ENCODE results near the gene CLIP1.

The CLIP1 gene

GRCh38 chr12:122454739-122455138 lies 32.3 kb upstream of the CLIP1 start:
- Histone ChIP-seq H4K20me1 (ENCODE audit: control insufficient read depth, insufficient read depth, low read depth, low read length) (no peaks in the 10 kb centered on the region), H3K4me2 (ENCODE audit: low read length) (no peak overlapping the region)
- TF ChIP-seq EZH2phosphoT487 (IDR thresholded peaks at IDR 0.05; ENCODE audit: borderline replicate concordance, low read length) (no peak), CTCF (IDR thresholded peaks at IDR 0.05; ENCODE audit: low read depth, low read length, poor library complexity, severe bottlenecking) (no peak)

GRCh38 chr12:122454250-122454721 lies 31.8 kb upstream of the CLIP1 start:
- peaks cover 15% of the 10 kb centered on the region for H3K4me1 ChIP-seq (ENCODE audit: control insufficient read depth, low read length)
- H3K9me2 ChIP-seq (replicated peaks; ENCODE audit: control insufficient read depth, low read length) = no peaks in the 10 kb centered on the region
- H4K20me1 ChIP-seq (ENCODE audit: control insufficient read depth, insufficient read depth, low read depth, low read length) = no peaks in the 10 kb centered on the region
- no peak overlapping the region for H3K4me3 ChIP-seq (ENCODE audit: low read length)
- H3K27ac ChIP-seq (ENCODE audit: low read depth, low read length) = no peak overlapping the region
- TF ChIP-seq EZH2phosphoT487 (IDR thresholded peaks at IDR 0.05; ENCODE audit: borderline replicate concordance, low read length) = no peak
- no peak for TF ChIP-seq CTCF (IDR thresholded peaks at IDR 0.05; ENCODE audit: low read depth, low read length, poor library complexity, severe bottlenecking)
- no peaks in the 10 kb centered on the region for H3K9me3 ChIP-seq (ENCODE audit: control insufficient read depth, insufficient read depth, low read length)
- no peaks in the 10 kb centered on the region for H3K36me3 ChIP-seq (ENCODE audit: control insufficient read depth, low read length)
- peak overlapping the region; percentile 28; the same call in 1 of the 2 replicates for H3K4me2 ChIP-seq (ENCODE audit: low read length)
- H3K27me3 ChIP-seq (ENCODE audit: control insufficient read depth, low read length) = no peaks in the 10 kb centered on the region
- no peaks in the 10 kb centered on the region for H3K79me2 ChIP-seq (ENCODE audit: control insufficient read depth, low read length)
- no peaks in the 10 kb centered on the region for H3F3A ChIP-seq (ENCODE audit: control insufficient read depth, insufficient read depth)

More at GRCh38 chr12:122454739-122455138, 32.3 kb upstream of the CLIP1 start:
- no peaks in the 10 kb centered on the region for H3K27me3 ChIP-seq (ENCODE audit: control insufficient read depth, low read length)
- no peaks in the 10 kb centered on the region for H3K36me3 ChIP-seq (ENCODE audit: control insufficient read depth, low read length)
- no peak overlapping the region for H3K27ac ChIP-seq (ENCODE audit: low read depth, low read length)
- H3F3A ChIP-seq (ENCODE audit: control insufficient read depth, insufficient read depth) = no peaks in the 10 kb centered on the region
- H3K4me1 ChIP-seq (ENCODE audit: control insufficient read depth, low read length) = peaks cover 15% of the 10 kb centered on the region
- H3K79me2 ChIP-seq (ENCODE audit: control insufficient read depth, low read length) = no peaks in the 10 kb centered on the region
- H3K9me2 ChIP-seq (replicated peaks; ENCODE audit: control insufficient read depth, low read length) = no peaks in the 10 kb centered on the region
- H3K4me3 ChIP-seq (ENCODE audit: low read length) = no peak overlapping the region
- no peaks in the 10 kb centered on the region for H3K9me3 ChIP-seq (ENCODE audit: control insufficient read depth, insufficient read depth, low read length)

DNA sequence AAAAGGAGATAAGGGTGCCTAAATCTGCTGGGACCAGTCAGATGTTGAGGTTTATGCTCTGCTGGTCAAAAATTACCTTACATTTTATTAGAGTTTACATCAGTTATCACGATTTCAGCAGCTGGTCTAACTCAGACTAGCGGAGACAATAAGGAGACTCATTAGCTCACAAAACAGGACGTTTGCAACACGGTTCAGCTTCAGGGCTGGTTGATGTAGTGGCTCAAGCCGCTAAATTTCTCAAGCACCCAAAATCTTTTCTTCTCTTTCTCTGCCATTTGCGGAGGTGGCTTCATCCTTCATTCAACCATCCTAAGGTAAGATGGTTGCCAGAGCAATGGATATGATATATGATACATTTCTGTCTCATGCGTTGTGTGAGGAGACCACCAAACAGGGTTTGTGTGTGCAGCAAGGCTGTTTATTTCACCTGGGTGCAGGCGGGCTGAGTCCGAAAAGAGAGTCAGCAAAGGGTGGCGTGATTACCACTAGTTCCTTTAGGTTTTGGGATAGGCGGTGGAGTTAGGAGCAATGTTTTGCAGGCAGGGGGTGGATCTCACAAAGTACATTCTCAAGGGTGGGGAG lies 30.3 kb upstream of the CLIP1 start:
- no peaks in the 10 kb centered on the region for H3K36me3 ChIP-seq (ENCODE audit: control insufficient read depth, low read length)
- H3K27me3 ChIP-seq (ENCODE audit: control insufficient read depth, low read length) = no peaks in the 10 kb centered on the region
- no peak overlapping the region for H3K27ac ChIP-seq (ENCODE audit: low read depth, low read length)
- no peaks in the 10 kb centered on the region for H4K20me1 ChIP-seq (ENCODE audit: control insufficient read depth, insufficient read depth, low read depth, low read length)
- H3K4me1 ChIP-seq (ENCODE audit: control insufficient read depth, low read length) = peaks cover 15% of the 10 kb centered on the region
- no peak overlapping the region for H3K4me3 ChIP-seq (ENCODE audit: low read length)
- no peaks in the 10 kb centered on the region for H3F3A ChIP-seq (ENCODE audit: control insufficient read depth, insufficient read depth)
- H3K9me3 ChIP-seq (ENCODE audit: control insufficient read depth, insufficient read depth, low read length) = no peaks in the 10 kb centered on the region
- no peak for TF ChIP-seq EZH2phosphoT487 (IDR thresholded peaks at IDR 0.05; ENCODE audit: borderline replicate concordance, low read length)
- no peak for TF ChIP-seq CTCF (IDR thresholded peaks at IDR 0.05; ENCODE audit: low read depth, low read length, poor library complexity, severe bottlenecking)
- no peak overlapping the region for H3K4me2 ChIP-seq (ENCODE audit: low read length)
- H3K79me2 ChIP-seq (ENCODE audit: control insufficient read depth, low read length) = no peaks in the 10 kb centered on the region
- H3K9me2 ChIP-seq (replicated peaks; ENCODE audit: control insufficient read depth, low read length) = no peaks in the 10 kb centered on the region
